ENCODE measurements around the gene PLEKHG4B. TPM values are rescaled to one million over a fixed set of nuclear protein-coding genes. Genes with fewer than 3 reads are reported as not detected.

Gene PLEKHG4B
- polyA plus RNA-seq, 12 donors = 0.23 to 15.1 (median 0.72) TPM; not detected in 2

GRCh38 chr5:169071-169727, 77.2 kb downstream of the PLEKHG4B start:
- peak; percentile 29 for DNase-seq

GRCh38 chr5:169728-170094, 77.7 kb downstream of the PLEKHG4B start:
- DNase-seq = no peak

GRCh38 chr5:170971-171800, 79.2 kb downstream of the PLEKHG4B start:
- no peak for DNase-seq

- DNase-seq = no peak
These were observed 79.9 kb downstream of the PLEKHG4B start for GRCh38 chr5:171801-172331.

- DNase-seq = no peak
These were observed 80.5 kb downstream of the PLEKHG4B start for GRCh38 chr5:172421-172820.

GRCh38 chr5:172841-173251, 80.9 kb downstream of the PLEKHG4B start:
- no peak for DNase-seq

- DNase-seq = no peak
These were observed 81.7 kb downstream of the PLEKHG4B start for GRCh38 chr5:173392-174290.

GRCh38 chr5:174291-174600, 82.3 kb downstream of the PLEKHG4B start:
- DNase-seq = no peak

- no peak for DNase-seq
These were observed 83.0 kb downstream of the PLEKHG4B start for GRCh38 chr5:174876-175465.

GRCh38 chr5:176296-176823, 84.4 kb downstream of the PLEKHG4B start:
- DNase-seq = no peak

GRCh38 chr5:178110-178509, 86.1 kb downstream of the PLEKHG4B start:
- DNase-seq = no peak

- no peak for DNase-seq
These were observed 87.4 kb downstream of the PLEKHG4B start for GRCh38 chr5:179401-179800.

GRCh38 chr5:180286-180918, 88.4 kb downstream of the PLEKHG4B start:
- no peak for DNase-seq

- DNase-seq = no peak
These were observed 89.2 kb downstream of the PLEKHG4B start for GRCh38 chr5:181160-181559.

GRCh38 chr5:181566-181965, 89.6 kb downstream of the PLEKHG4B start:
- no peak for DNase-seq

GRCh38 chr5:182126-182525, 90.2 kb downstream of the PLEKHG4B start:
- no peak for DNase-seq

- no peak for DNase-seq
These were observed 92.5 kb downstream of the PLEKHG4B start for GRCh38 chr5:184471-184870.

GRCh38 chr5:185095-186070, 93.4 kb downstream of the PLEKHG4B start:
- no peak for DNase-seq

- no peak for DNase-seq
These were observed 94.4 kb downstream of the PLEKHG4B start for GRCh38 chr5:186091-187041.

All from muscle of arm (tissue), 12 donors.